ENCODE data around the gene CTAGE9.
"Not testable (repeated sequence)": the region's sequence is repeated elsewhere in the genome, so short reads cannot be mapped to it uniquely, and the experiment has no call there.

Gene CTAGE9

DNA sequence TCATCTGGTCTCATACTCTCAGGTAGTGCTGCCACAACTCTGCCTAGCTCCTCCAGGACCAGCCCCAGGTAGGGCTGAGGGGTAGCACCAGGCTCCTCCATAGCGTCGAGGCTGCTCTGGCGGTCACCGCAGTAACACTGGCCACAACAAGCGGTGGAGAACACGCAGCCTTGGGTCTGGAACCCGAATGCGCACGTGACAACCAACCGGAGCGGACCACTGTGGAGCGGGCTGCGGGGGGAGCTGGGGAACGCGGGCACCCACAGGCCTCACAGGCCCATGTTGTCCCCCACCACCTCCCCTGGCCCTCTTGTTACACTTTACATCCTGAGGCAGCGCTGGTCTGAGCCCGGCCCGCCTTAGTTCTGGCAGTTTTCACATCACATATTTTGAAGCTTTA is at the start of gene CTAGE9:
Gene CTAGE9, minus strand, starts transcription at position 101 of the 400 bp plus-strand sequence. Its CDS starts 0 bp downstream, at position 101.
- DNase-seq (ENCODE audit: low read depth in 2 of 2) = not testable (repeated sequence)

DNA sequence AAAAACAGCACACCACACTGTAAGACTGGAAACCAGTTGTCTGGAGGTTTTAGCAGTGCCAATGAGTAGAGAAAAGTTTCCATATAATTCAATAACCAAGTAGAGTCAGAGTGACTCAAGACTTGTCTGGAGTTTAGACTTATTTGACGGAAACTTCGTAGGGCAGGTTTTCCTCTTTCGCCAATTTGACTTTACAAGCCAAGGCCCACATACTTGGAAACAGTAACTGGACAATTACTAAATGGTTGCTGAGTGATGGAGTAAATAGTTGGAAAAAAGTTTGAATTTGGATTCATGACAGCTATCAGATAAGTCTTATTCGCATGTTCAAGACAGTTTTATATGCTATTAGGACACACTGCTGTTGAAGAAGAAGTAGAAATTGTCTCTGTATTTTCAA is 48.1 kb upstream of the CTAGE9 start:
- DNase-seq (ENCODE audit: low read depth in 2 of 2) = no peak

DNA sequence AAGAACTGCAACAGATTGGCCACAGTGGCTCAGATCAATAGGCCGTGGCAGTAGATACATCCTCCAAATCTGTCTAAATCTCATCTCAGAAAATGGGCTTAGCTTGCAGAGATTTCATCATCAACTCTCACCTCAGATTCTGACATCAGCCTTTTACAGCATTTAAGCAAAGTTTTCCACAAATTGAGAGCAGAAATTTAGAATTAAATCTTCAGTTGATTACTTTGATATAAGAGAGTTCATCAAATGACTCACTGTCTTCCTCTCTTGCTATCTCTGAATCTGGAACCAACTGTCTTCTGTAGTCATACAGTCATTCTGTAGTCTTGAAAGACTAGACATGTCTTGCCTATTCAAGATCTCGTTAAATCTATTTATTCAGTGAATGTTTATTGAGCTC is 45.2 kb upstream of the CTAGE9 start:
- no peak for DNase-seq (ENCODE audit: low read depth in 2 of 2)

- DNase-seq (ENCODE audit: low read depth in 2 of 2) = peak; percentile 77 to 86
These were observed 44.8 kb upstream of the CTAGE9 start for GRCh38 chr6:131755597-131755996.

DNA sequence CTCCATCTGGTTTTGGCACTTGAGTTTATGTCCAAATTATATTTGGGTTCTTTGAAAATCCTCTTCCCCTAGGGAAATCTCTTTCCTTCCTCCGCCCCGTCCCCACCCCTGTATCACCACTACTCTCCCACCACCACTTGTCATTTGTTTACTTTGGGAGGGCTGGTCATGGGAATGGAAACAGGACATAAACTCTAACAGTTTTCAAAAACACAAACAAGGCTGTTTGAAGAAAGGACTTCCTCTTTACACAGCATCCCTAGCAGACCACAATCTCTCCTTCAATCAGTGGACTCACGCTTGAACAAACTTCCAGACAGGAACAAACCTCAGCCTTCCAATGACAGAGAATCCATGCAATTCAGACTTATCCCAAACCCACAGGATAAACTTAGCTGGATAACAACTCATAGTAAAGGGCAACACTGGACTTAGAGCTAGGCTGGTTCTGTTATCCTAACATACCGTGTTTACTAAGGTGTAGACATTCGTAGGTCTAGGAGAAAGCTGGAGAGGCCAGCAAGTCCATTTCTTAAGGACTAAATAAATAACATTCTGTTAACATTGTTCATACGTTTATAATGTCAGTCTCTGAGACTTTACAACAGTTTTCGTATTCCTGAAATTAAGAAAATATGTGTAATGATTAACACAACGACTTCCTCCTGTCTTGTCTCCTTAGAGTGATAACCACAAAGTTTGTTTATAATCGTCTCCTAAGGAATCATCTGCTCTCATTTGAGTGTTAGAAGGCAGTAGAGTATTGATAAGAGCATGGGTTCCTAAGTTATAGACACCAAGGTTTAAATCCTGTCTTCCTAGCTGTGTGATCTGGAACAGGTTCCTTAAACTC is 44.1 kb upstream of the CTAGE9 start:
- no peak for DNase-seq (ENCODE audit: low read depth in 2 of 2)

- DNase-seq (ENCODE audit: low read depth in 2 of 2) = no peak
These were observed 43.3 kb upstream of the CTAGE9 start for GRCh38 chr6:131754088-131754487.

DNA sequence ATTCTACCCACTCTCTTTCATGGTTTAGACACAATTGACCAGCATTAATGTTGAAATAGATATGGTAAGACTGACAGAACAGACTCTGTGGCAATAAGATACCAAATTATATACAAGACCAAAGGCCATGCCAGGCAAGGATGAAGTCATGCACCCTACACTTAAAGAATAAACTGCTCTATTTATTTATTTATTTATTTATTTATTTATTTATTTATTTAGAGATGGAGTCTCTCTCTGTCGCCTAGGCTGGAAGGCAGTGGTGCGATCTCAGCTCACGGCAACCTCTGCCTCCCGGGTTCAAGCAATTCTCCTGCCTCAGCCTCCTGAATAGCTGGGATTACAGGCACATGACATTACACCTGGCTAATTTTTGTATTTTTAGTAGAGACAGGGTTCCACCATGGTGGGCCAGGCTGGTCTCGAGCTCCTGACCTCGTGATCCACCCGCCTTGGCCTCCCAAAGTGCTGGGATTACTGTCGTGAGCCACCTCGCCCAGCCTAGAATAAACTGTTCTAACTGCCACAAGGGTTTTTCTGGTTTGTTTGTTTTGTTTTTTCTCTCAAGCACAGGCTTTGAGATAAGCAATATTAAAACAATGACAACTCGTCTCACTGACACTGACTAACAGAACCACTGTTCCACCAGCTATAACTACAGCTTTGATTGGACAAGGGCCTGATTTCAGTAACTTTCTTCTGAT is 40.3 kb upstream of the CTAGE9 start:
- not testable (repeated sequence) for DNase-seq (ENCODE audit: low read depth in 2 of 2)

GRCh38 chr6:131749023-131749422 is 38.2 kb upstream of the CTAGE9 start:
- DNase-seq (ENCODE audit: low read depth in 2 of 2) = no peak

- DNase-seq (ENCODE audit: low read depth in 2 of 2) = no peak
These were observed 37.1 kb upstream of the CTAGE9 start for GRCh38 chr6:131747821-131748353.

DNA sequence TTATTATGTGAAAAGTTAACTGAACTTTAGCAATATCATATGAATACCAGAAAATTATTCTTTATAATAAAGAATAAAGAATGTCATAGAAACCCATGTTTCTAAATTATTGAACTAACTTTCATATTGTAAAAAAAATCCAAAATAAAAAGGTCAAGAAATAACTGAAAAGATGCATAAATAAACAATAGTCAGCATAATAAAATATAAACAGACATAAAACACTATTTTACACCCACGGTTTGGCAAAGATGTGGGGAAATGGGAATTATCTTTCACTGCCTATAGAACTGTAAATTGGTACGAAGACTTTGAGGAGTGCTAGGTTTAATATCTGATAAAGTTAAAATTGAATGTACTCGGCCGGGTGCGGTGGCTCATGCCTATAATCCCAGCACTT is 34.7 kb upstream of the CTAGE9 start:
- DNase-seq (ENCODE audit: low read depth in 2 of 2) = no peak

- DNase-seq (ENCODE audit: low read depth in 2 of 2) = no peak
These were observed 33.8 kb upstream of the CTAGE9 start for GRCh38 chr6:131744432-131745287.

GRCh38 chr6:131741688-131742393 is 31.0 kb upstream of the CTAGE9 start:
- no peak for DNase-seq (ENCODE audit: low read depth in 2 of 2)

- no peak for DNase-seq (ENCODE audit: low read depth in 2 of 2)
These were observed 29.3 kb upstream of the CTAGE9 start for GRCh38 chr6:131740161-131740560.

GRCh38 chr6:131739136-131739535 is 28.3 kb upstream of the CTAGE9 start:
- no peak for DNase-seq (ENCODE audit: low read depth in 2 of 2)

DNA sequence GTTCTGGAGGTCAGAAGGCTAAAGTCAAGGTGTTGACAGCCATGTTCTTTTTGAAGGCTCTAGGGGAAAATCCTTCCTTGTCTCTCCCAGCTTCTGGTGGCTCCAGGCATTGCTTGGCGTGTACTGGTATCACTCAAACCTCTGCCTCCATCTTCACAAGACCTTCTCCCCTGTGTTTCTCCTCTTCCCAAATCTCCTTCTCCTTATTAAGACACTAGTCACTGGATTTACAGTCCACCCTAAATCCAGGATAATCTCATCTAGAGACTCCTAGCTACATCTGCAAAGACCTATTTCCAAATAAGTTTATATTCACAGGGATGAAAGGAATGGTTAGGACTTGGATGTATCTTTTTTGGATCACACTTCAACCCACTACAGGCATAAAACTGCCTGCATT is 26.0 kb upstream of the CTAGE9 start:
- no peak for DNase-seq (ENCODE audit: low read depth in 2 of 2)

DNA sequence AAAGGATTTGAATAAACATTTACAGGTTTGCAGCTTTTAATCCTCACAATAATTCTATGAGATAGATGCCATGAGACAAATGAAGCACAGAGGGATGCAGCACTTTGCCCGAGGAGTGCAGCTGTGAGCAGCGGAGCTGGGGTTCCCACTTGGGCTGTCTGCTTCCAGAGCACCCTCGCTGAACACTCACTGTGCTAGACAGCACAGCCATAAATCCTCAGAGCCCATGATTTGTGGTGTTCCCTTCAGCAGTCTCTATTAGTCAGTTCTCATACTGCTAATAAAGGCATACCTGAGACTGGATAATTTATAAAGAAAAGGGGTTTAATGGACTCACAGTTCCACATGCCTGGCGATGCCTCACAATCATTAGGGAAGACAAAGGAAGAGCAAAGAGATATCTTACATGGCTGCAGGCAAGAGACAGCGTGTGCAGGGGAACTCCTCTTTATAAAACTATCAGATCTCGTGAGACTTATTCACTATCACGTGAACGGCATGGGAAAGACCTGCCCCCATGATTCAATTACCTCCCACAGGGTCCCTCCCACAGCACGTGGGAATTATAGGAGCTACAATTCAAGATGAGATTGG is 25.3 kb upstream of the CTAGE9 start:
- DNase-seq (ENCODE audit: low read depth in 2 of 2) = no peak

DNA sequence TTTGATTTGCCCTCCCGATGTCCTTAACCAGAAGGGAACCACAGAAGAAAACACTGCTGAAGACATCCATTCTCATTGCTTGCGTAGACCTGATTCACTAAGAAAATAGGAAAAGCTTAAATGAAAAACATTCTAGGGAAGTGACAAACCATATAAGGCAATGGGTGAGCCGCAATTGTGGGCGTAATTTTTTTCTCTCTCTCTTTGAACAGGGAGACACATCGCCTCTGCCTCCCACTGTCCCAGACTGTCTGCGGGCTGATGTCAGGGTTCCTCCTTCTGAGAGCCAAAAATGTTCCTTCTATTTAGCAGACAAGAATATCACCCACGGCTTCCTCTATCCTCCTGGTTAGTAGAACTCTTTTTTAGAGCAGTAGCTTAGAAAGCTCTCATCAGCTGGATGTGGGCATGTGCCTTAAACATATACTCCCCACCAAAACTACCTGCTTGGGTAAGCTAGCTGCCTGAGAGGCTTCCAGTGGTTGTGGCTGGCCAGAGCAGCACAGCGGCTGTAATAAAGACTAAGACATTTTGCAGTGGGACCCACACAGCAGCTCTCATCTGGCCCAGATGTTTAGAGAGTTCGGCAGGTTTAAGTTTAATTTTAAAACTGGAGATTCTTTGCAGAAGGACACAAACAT is 22.7 kb upstream of the CTAGE9 start:
- peak; percentile 18 to 28 for DNase-seq (ENCODE audit: low read depth in 2 of 2)

GRCh38 chr6:131731224-131731623 is 20.4 kb upstream of the CTAGE9 start:
- DNase-seq (ENCODE audit: low read depth in 2 of 2) = no peak

DNA sequence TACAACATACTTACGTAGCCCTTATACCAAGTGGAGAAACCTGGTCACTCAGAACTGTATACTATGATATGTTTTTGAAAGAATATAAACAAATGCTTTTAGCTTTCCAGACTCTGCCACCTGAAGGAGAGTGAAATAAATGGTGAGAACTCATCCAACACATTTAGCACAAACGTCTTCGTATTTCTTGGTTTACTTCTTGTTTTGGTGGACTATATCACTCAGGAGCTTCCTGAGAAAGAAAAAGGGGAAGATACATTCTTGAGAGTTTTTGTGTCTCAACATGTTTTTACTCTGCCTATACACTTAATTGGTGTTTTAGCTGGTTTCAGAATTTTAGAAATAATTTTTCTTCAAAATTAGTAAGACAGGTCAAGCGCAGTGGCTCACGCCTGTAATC is 19.4 kb upstream of the CTAGE9 start:
- no peak for DNase-seq (ENCODE audit: low read depth in 2 of 2)

DNA sequence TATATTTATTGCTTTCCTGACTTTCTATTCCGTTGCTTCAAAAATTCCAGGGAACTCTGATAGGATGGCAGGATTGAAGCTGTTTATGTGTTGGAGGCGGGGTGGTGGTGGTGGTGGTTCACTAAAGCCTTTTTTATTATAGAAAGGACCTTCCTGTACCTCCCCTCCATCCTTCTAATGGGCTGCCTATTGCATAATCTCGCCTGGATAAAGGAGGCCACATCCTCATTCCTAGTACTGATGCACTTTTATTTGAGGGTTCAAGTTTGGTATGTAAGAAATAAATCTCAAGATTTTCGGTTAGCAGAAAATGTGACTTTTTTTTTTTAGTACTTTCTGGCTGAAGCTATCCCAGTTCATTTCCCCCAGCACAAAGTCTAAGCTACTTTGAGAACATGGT is 18.7 kb upstream of the CTAGE9 start:
- no peak for DNase-seq (ENCODE audit: low read depth in 2 of 2)

Measured in fibroblast of skin of left biceps (primary cell).